KG1 (cell line): ENCODE measurements around the gene RAPGEF5.
"Not testable (repeated sequence)": the region's sequence is repeated elsewhere in the genome, so short reads cannot be mapped to it uniquely, and the experiment has no call there.

Experiments used
- DNase-seq: peaks from one replicate; lab custom pipeline; 2025; lab: John Stamatoyannopoulos, UW

The RAPGEF5 gene

GRCh38 chr7:22120391-22121053 is 236.4 kb downstream of the RAPGEF5 start:
- DNase-seq, result no peak

GRCh38 chr7:22117222-22117621 is 239.7 kb downstream of the RAPGEF5 start:
- no peak for DNase-seq

- no peak for DNase-seq
Measured at GRCh38 chr7:22116451-22117030, 240.4 kb downstream of the RAPGEF5 start.

- no peak for DNase-seq
Measured at GRCh38 chr7:22115689-22116088, 241.3 kb downstream of the RAPGEF5 start.

- no peak for DNase-seq
Measured at GRCh38 chr7:22114440-22114981, 242.4 kb downstream of the RAPGEF5 start.

- DNase-seq, result no peak
Measured at GRCh38 chr7:22113041-22113440, 243.9 kb downstream of the RAPGEF5 start.

- DNase-seq, result no peak
Measured at GRCh38 chr7:22111661-22112060, 245.3 kb downstream of the RAPGEF5 start.

GRCh38 chr7:22110881-22111280 is 246.1 kb downstream of the RAPGEF5 start:
- no peak for DNase-seq

- peak; percentile 50 for DNase-seq
Measured at GRCh38 chr7:22110227-22110839, 246.6 kb downstream of the RAPGEF5 start.

- DNase-seq, result no peak
Measured at GRCh38 chr7:22109761-22110160, 247.2 kb downstream of the RAPGEF5 start.

- DNase-seq, result no peak
Measured at GRCh38 chr7:22108151-22108845, 248.7 kb downstream of the RAPGEF5 start.

GRCh38 chr7:22105550-22105949 is 251.4 kb downstream of the RAPGEF5 start:
- no peak for DNase-seq

GRCh38 chr7:22094413-22095342 is 262.3 kb downstream of the RAPGEF5 start:
- DNase-seq, result no peak

- DNase-seq, result no peak
Measured at GRCh38 chr7:22093936-22094335, 263.0 kb downstream of the RAPGEF5 start.

- DNase-seq, result no peak
Measured at GRCh38 chr7:22093001-22093400, 264.0 kb downstream of the RAPGEF5 start.

- not testable (repeated sequence) for DNase-seq
Measured at GRCh38 chr7:22090958-22091525, 265.9 kb downstream of the RAPGEF5 start.

- DNase-seq, result no peak
Measured at GRCh38 chr7:22090512-22090911, 266.4 kb downstream of the RAPGEF5 start.

GRCh38 chr7:22090107-22090506 is 266.8 kb downstream of the RAPGEF5 start:
- DNase-seq, result no peak

- DNase-seq, result no peak
Measured at GRCh38 chr7:22088827-22089226, 268.1 kb downstream of the RAPGEF5 start.

- DNase-seq, result no peak
Measured at GRCh38 chr7:22087861-22088260, 269.1 kb downstream of the RAPGEF5 start.

- DNase-seq, result no peak
Measured at GRCh38 chr7:22083704-22084240, 273.2 kb downstream of the RAPGEF5 start.
